Body of pancreas (tissue), 4 donors: Measurements from ENCODE around the gene GJA3.

Source experiments
- CTCF ChIP-seq, 7 experiments: fragments of 450-650 bp in 4 of 7; fragments of 200-600 bp in 3 of 7; sonication (generic) in 3 of 7; IDR thresholded peaks; one replicate each; pipeline ENCODE4 v1.5.1; 2016 to 2019; ENCODE audit warnings: antibody characterized with exemption in 7 of 7
- POLR2A ChIP-seq, 3 donors: fragments of 450-650 bp; IDR thresholded peaks; one replicate each; pipeline ENCODE4 v1.6.1; 2016; ENCODE audit warnings: antibody characterized with exemption in 3 of 3, mild to moderate bottlenecking in 2 of 3

GRCh38 chr13:20127262-20127561, 33.6 kb downstream of the GJA3 start:
- TF ChIP-seq CTCF (IDR thresholded peaks at IDR 0.05) (no peak), POLR2A (IDR thresholded peaks at IDR 0.05) (no peak)
